Embryonic facial prominence (tissue), 1 donor: ENCODE measurements around the gene PRKAA1.
"Not testable (repeated sequence)": the region's sequence is repeated elsewhere in the genome, so short reads cannot be mapped to it uniquely, and the experiment has no call there.

ENCODE experiments used
- DNase-seq: peaks from one replicate; pipeline ENCODE4 v3.0.0-alpha.2; 2016; ENCODE audit errors: extremely low spot score

The PRKAA1 gene

DNA sequence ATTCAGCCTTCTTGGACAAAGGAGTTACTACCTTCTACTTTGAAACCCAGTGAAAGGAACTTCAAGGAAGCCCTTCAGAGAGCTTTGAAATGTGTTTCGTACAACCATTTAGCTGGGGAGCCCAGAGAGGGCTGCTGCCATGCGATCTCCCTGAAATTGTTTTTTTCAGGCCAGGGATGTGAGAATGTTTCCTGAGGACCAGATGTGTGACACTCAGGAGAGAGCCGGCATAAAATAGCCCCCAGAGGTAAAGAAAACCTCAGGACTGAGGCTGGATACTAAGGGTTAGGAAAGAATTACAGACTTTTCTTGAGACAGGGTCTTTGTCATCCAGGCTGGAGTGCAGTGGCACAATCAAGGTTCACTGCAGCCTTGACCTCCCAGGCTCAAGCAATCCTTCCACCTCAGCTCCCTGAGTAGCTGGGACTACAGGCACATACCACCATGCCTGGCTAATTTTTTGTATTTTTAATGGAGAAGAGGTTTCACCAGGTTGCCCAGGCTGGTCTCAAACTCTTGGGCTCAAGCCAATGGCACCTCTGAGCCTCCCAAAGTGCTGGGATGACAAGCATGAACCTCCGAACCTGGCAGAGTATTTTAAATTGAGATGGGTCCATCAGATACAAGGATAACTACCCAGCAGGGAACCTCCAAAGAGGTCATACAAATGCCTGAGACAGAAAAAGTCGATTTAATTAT lies 28.5 kb upstream of the PRKAA1 start:
- no peak for DNase-seq

DNA sequence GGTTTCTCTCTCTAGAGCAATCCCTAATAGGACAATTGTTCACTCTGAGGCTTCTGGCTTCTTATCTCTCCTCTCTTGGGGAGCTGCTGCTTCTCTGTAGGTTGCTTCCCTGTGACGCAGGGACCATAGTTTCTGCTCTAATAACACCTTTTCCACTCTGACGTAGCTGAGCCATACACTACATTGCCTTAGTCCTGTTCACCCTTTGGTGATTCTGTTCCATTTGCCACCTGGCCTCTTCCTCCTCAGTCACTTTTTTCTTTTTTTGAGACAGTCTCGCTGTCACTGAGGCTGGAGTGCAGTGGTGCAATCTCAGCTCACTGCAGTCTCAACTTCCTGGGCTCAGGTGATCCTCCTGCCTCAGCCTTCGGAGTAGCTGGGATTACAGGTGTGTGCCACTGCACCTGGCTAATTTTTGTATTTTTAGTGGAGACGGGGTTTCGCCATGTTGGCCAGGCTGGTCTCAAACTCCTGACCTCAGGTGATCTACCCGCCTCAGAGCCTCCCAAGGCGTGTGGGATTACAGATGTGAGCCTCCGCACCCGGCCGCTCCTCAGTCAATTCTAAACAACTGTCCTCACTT lies 27.4 kb upstream of the PRKAA1 start:
- DNase-seq: not testable (repeated sequence)

DNA sequence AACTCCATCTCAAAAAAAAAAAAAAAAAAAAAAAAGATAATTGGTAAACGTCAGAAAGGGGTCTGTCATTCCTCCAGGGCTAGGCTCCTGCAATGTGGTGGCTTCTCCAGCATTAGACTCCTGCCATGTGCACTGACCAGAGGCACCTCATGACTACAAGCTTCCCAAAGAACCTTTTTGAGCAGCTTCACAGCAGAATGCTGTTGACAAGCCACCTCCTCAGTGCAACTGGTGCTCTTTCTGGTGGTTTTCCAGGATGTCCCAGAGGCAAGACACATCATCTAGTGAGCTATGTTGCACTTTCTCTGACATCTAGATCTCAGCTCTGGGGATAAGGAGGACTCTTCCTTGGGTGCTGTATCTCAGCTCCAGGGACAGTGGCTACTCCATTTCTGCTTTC lies 25.3 kb upstream of the PRKAA1 start:
- no peak for DNase-seq

DNA sequence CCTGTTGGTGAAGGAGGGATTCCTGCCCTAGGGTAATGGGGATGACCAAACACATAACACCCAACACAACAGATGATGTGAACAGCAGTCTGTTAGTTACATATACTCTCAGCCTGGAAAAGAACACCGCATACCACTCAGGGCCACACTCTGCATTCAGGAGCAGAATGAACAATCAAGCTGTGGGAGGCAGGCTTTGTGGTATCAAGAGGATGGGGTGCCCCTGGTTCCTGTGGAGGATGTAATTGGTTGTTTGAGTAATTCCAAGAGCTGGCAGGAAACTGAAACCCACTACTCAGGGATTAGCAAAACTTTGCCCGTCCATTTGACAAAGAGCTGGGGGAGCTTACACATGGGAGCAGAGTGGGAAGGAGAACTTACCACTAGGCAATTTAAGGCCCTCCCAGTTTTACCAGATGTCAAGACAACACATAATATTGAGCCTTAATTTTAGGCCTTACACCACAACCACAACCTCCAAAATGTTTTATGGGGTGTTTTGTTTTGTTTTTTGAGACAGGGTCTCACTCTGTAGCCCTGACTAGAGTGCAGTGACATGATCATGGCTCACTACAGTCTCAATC lies 15.6 kb upstream of the PRKAA1 start:
- DNase-seq: no peak

DNA sequence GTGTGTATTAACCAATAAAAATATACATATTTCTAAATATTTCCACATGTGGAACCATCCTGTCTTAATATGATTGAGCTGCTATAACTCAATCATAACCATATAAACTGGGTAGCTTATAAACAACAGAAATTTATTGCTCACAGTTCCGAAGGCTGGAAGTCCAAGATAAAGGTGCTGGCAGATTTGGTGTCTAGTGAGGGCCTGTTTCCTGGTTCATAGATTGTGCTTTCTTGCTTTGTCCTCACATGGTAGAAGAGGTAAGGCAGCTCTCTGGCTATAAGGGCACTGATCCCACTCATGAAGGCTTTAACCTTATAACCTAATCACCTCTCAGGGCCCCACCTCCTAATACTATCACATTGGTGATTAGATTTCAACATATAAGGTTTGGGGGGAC lies 14.0 kb upstream of the PRKAA1 start:
- DNase-seq: no peak

DNA sequence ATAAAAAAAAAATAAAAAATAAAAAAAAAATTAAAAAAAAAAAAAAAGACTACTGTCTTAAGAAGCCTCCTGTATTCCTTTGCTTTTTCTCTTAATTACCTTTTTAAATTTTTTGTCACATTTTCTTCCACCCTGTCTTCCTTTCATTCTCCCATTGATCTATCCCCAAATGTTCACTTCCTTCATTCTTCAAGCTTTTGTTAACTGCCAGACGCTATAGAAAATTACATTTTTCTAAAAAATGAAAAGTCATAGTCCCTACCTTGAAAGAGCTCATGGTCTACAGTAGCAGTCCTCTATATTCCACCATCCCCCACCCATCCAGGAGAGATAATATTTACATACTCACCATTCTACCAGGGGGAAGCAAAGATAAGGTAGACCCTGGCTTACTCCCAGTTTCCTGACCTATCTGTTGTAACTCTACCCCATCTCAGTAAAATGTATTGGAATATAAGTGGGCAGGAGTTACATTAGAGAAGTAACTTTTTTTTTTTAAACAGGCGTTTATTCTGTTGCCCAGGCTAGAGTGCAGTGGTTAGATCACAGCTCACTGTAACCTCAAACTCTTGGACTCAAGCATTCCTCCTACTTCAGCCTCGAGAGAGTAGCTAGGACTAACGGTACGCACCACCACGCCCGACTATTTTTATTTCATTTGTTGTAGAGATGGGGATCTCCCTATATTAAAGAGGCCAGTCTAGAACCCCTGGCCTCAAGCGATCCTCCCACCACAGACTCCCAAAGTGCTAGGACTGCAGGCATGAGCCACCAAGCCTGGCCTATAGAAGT lies 3.8 kb upstream of the PRKAA1 start:
- no peak for DNase-seq

DNA sequence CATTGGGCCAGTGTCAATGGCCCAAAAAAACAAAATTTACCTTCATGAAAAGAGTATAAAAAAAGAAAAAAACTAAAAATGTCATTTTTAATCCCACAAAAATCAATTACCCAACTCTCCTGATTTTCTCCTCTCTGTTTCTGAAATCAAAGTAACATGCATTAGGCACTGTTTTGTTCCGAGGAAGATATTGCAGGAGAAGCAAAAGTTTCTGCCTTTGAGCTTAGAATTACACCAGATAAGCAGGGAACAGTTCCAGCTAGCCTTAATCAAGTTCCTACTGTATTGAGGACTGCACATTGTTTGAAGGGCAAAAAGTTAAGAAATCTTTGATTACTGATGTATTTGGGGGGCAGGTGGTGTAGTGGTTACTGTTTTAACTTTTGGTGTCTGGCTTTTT lies 1.1 kb upstream of the PRKAA1 start:
- no peak for DNase-seq

DNA sequence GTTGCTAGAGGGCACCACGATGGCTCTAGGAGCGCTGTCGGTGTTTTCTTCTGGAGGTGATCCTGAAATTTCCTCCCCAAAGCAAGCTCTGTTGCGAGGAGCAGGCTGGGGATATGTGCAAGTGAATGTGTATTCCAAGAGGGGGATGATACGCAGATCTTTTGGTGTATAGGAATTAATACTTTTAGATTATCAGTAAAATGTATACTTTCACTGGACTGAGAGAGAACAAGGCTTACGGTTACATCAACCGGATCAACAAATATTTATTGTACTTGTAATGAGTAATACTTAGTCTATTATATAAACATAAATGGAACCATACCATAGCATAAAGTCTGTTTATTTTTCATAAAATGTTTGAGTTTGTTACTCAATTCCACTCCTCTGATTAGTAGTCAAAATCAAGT lies 632 bp upstream of the PRKAA1 start:
- no peak for DNase-seq

DNA sequence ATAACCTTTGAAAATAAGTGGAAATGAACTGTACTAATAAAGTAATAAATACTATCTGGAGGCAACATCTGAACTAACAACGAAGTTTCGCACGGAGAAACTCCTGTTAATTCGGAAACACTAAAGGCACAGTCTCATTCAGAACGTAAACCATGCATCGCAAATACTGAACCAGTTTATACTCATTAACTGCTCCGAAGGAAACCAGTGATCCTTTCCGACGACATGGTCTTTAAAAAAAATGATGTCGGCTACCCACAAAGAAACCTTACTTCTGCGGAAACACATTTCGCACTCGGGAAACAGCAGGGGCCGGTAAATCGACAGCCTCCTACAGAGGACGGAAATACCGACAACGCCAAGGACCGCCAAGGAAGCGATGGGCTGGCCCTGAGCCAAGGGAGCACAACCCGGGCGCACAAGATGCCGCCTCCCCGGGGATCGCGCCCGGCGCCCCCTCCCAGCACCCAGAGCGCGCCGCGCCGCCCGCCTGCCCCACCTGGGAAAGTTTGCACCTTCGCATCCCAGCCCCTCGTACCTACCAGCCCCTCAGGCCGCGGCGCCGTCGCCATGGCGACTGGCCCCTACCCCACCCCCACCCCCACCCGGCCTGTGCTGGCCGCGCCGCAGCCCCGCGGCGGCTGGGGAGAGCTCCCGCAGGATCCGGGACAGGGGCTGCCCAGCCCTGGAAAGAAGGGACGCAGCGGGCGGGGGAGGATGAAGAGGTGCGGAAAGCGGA lies 732 bp downstream of the PRKAA1 start:
- DNase-seq: no peak

DNA sequence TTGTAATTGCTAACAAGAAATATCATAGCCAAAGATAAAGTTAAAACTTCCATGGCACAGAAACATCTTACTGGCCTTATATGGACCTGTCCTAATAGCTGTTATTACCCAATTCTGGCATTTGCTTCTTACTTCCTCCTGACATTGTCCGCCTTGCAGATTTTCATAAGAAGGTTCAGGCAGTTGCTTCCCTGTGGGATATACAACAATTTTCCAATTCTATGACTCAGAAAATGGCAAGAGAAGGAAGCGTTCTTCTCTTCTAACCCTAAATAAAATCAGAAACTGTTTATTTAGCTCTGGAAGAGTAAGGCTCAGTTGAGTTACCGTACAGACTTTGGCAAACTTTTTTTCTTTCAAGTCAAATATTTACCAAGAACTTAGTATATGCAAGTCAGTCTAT lies 1.7 kb downstream of the PRKAA1 start:
- no peak for DNase-seq

DNA sequence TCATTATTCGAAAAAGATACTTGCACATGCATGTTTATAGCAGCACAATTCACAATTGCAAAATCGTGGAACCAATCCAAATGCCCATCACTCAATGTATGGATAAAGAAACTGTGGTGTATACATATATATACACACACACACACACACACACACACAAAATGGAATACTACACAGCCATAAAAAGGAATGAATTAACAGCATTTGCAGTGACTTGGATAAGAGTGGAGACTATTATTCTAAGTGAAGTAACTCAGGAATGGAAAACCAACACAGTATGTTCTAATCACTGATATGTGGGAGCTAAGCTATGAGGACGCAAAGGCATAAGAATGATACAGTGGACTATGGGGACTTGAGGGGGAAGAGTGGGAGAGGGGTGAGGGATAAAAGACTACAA lies 3.3 kb downstream of the PRKAA1 start:
- not testable (repeated sequence) for DNase-seq

DNA sequence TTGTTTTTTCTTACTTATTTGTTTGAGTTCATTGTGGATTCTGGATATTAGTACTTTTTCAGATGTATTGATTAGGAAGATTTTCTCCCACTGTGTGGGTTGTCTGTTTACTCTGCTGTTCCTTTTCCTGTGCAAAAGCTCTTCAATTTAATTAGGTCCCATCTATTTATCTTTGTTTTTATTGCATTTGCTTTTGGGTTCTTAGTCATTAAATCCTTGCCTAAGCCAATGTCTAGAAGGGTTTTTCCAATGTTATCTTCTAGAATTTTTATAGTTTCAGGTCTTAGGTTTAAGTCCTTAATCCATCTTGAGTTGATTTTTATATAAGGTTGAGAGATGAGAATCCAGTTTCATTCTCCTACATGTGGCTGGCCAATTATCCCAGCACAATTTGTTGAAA lies 3.8 kb downstream of the PRKAA1 start:
- not testable (repeated sequence) for DNase-seq

DNA sequence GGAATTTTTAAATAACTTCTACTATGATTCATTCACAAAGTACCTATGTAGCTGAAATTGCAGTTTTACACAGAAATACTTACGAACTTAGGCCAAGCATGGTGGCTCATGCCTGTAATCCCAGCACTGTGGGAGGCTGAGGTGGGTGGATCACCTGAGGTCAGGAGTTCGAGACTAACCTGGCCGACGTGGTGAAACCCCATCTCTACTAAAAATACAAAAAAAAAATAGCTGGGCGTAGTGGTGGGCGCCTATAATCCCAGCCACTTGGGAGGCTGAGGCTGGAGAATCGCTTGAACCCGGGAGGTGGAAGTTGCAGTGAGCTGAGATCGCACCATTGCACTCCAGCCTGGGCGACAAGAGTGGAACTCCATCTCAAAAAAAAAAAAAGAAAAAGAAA lies 5.5 kb downstream of the PRKAA1 start:
- DNase-seq: not testable (repeated sequence)

DNA sequence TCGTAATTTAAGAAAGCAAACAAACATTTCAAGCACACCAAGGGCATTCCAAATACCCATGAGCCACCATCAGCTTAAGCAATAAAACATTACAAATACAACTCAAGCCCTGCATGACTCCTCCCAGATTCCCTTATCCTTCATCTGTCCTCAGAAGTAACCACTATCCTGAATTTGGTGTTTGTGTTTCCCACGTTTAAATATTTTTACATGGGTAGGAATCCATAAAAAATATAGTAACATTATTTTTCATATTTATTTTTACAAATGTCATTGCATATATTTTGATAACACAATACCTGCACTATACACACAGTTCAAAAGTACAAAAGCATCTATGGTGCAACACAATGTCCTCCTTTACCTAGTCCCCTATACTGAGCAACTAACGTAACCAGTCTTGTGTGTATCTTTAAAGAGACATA lies 6.4 kb downstream of the PRKAA1 start:
- no peak for DNase-seq

DNA sequence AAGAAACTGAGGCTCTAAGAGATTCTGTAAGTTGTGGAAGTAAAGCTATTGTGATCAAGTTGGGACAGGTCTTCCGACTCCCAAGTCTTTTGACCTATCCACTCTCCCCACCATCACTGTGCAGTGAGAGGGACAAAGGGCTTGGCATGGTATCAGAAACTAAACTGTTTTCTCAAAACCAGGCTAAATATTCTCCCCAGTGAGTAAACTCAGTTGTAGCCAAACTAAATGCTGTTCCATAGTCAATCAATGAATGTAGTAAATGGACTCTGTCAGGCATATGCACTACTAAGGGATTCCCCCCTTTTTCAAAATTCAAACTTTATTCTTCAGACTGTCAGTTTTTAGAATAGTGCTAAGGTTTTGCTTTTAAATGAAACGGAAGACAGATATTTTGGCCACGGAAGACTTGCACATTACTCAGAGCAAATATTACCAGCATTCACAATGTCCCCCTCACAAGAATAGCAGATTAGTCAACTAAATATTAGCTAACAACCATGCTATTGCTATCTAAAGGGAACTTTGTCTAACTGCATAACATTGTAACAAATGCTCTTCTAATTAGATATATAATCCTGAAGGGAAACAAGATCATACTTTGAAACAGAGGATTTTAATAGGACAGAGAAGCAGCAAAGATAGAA lies 7.1 kb downstream of the PRKAA1 start:
- no peak for DNase-seq

DNA sequence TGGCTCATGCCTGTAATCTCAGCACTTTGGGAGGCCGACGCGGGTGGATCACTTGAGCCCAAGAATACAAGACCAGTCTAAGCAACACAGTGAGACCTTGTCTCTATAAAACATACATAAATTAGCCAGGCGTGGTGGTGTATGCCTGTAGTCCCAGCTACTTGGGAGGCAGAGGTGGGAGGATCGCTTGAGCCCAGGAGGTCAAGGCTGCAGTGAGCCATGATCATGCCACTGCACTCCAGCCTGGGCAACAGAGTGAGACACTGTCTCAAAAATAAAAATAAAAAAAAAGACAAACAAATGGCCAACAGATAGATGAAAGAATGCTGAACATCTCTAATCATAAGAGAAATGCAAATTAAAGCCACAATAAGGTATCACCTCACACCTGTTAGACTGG lies 9.2 kb downstream of the PRKAA1 start:
- not testable (repeated sequence) for DNase-seq

DNA sequence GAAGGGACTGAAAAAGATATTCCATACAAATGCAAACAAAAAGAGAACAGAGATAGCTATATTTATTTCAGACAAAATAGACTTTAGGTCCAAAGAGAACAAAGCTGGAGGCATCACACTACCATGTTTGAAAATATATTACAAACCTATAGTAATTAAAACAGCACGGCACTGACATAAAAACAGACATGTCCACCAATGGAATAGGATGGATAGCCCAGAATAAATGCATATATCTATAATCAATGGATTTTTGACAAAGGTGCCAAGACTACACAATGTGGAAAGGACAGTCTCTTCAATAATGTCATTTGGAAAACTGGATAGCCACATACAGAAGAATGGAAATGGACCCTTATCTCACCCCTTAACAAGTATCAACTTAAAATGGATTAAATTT lies 10.2 kb downstream of the PRKAA1 start:
- DNase-seq: no peak

DNA sequence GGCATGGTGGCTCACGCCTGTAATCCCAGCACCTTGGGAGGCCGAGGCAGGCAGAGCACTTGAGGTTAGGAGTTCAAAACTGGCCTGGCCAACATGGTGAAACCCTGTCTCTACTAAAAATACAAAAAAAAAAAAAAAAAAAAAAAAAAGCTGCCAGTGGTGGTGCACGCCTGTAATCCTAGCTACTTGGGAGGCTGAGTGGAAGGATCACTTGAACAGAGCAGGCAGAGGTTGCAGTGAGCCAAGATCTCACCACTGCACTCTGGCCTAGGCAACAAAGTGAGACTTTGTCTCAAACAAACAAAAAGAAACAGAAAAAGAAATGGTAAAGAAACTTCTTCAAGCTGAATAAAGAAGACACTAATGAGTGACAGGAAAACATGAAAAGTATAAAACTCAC lies 11.5 kb downstream of the PRKAA1 start:
- DNase-seq: not testable (repeated sequence)

DNA sequence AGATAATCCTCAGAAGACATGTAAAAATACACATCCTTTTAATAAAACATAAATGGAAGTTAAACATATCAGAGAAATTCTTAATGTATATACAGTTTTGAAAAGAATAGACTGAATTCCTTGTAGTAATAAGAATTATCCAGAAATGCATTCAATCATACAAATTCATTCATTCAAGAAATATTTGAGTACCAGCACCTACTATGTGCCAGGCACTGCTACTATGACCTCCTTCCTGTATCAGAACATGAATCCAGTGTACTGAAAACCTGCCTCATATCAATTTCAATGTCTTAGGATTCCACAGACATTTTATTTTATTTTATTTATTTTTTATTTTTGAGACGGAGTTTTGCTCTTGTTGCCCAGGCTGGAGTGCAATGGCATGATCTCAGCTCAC lies 13.3 kb downstream of the PRKAA1 start:
- no peak for DNase-seq

DNA sequence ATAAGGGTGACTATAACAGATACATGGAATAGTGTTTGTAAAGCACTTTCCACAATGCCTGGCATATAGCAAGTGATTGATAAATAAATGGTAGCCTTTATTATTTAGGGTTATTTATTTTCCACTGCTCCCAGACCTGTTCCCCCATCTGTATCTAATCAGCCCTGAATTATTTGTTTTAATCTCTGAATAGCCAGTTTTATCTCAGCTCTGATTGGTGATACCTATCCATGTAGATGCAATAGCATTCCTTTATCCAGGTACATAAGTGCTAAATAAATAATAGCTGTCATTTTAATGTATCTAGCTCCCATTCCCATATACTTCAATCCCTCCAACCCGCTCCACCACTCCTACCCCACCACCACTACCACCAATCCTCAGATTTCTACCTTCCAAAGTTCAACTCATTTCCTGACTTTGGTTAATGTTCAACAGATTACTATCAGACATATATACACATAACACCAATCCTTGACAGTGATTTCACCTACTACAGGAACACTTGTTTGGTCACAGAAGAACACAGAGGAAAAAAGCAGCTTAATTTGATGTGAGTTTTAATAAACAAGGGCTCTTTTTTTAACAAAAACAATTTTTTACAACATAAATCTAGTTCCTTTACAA lies 14.0 kb downstream of the PRKAA1 start:
- no peak for DNase-seq

DNA sequence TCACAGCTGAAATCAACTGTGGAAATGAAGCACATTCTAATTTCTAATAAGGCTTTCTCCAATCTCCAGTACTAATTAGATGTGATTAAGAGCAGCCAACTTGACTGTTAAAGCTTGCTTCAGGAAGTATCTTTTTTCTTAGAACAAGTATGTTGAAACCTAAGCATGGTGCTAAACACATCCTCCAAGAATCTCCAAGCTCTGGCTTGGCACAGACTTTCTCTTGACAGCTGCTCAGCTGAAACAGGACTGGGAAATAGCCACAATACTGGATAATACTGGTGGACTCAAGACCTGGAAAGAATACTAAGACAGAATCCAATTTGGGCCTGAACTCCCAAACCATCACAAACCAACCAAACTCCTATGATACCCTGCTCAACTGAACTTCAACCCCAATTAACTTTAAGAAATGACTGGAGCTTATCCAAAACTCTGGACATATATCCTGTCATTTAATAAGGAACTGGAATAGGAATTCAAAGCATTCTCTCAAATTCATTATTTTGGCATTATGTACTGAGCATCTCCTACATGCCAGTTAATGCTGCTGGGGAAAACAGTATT lies 16.2 kb downstream of the PRKAA1 start:
- no peak for DNase-seq
